Tibial nerve (tissue), 4 donors: ENCODE results near the gene RHOT1. TPM values are rescaled to one million over a fixed set of nuclear protein-coding genes. Genes with fewer than 3 reads are reported as not detected.
"Not testable (repeated sequence)": the region's sequence is repeated elsewhere in the genome, so short reads cannot be mapped to it uniquely, and the experiment has no call there.

Experiments used
- DNase-seq, 2 donors: peaks; one replicate each; pipeline ENCODE4 v3.0.0-alpha.2; 2019; ENCODE audit warnings: low spot score in 2 of 2
- H3K27ac ChIP-seq, 4 donors: fragments of 200-600 bp; sonication (generic) in 3 of 4; one replicate each; pipeline ENCODE4 v1.5.1; 2017 to 2019; ENCODE audit warnings: mild to moderate bottlenecking in 1 of 4
- H3K27me3 ChIP-seq, 2 donors: fragments of 200-600 bp; sonication (generic) in 1 of 2; one replicate each; pipeline versions ENCODE4 v1.5.1 to v1.6.0; 2017 to 2019
- H3K36me3 ChIP-seq, 3 donors: fragments of 200-600 bp; sonication (generic); one replicate each; pipeline ENCODE4 v1.5.1; 2018 to 2019
- H3K4me1 ChIP-seq, 4 donors: fragments of 200-600 bp; sonication (generic) in 3 of 4; one replicate each; pipeline ENCODE4 v1.5.1; 2017 to 2019
- H3K4me3 ChIP-seq, 4 donors: fragments of 200-600 bp; sonication (generic) in 3 of 4; one replicate each; pipeline ENCODE4 v1.5.1; 2017 to 2019; ENCODE audit warnings: mild to moderate bottlenecking in 1 of 4, moderate library complexity in 1 of 4
- H3K9me3 ChIP-seq, 4 donors: fragments of 200-600 bp; sonication (generic) in 3 of 4; one replicate each; pipeline ENCODE4 v1.5.1; 2017 to 2019
- EP300 ChIP-seq, 2 donors: sonication (generic); formaldehyde crosslinking; IDR thresholded peaks; one replicate each; pipeline ENCODE4 v1.6.1; 2017; ENCODE audit warnings: antibody characterized with exemption in 2 of 2, mild to moderate bottlenecking in 1 of 2
- POLR2A ChIP-seq, 2 donors: fragments of 450-650 bp; IDR thresholded peaks; one replicate each; pipeline ENCODE4 v1.6.1; 2017; ENCODE audit warnings: antibody characterized with exemption in 2 of 2, mild to moderate bottlenecking in 2 of 2, moderate library complexity in 2 of 2
- WGBS, 2 donors: methylation state at CpG; one replicate each; pipeline ENCODE4 v1.1.5; 2018; 5-methylcytosine and 5-hydroxymethylcytosine counted together
- total RNA-seq, 4 donors: library from RNA; depleted of rRNA; stranded (reverse); fragments of >200 nt; gene quantifications; one replicate each; pipeline ENCODE4 v1.1.0, GENCODE V29; 2016
- TF ChIP-seq, protein P1 (sequence below), 5 experiments: fragments of 200-600 bp in 3 of 5; fragments of 450-650 bp in 2 of 5; sonication (generic) in 3 of 5; IDR thresholded peaks; one replicate each; pipeline ENCODE4 v1.5.1; 2016 to 2019; ENCODE audit warnings: antibody characterized with exemption in 5 of 5, mild to moderate bottlenecking in 3 of 5, moderate library complexity in 2 of 5

RHOT1 gene
- total RNA-seq, 4 donors from 2014 or later, result 40.2 to 78.0 (median 54.8) TPM

GRCh38 chr17:32135497-32136117, 6.7 kb upstream of the RHOT1 start:
- WGBS, 2 donors, result 43 to 51% methylated on average over 14 of the region's 14 CpGs
- H3K36me3 ChIP-seq, H3K4me1 ChIP-seq, DNase-seq, H3K27me3 ChIP-seq, H3K27ac ChIP-seq, H3K4me3 ChIP-seq: not testable (repeated sequence)
- peaks cover 0 to 13% (median 0%) of the 10 kb centered on the region in 4 donors for H3K9me3 ChIP-seq
- TF ChIP-seq, protein P1, sequence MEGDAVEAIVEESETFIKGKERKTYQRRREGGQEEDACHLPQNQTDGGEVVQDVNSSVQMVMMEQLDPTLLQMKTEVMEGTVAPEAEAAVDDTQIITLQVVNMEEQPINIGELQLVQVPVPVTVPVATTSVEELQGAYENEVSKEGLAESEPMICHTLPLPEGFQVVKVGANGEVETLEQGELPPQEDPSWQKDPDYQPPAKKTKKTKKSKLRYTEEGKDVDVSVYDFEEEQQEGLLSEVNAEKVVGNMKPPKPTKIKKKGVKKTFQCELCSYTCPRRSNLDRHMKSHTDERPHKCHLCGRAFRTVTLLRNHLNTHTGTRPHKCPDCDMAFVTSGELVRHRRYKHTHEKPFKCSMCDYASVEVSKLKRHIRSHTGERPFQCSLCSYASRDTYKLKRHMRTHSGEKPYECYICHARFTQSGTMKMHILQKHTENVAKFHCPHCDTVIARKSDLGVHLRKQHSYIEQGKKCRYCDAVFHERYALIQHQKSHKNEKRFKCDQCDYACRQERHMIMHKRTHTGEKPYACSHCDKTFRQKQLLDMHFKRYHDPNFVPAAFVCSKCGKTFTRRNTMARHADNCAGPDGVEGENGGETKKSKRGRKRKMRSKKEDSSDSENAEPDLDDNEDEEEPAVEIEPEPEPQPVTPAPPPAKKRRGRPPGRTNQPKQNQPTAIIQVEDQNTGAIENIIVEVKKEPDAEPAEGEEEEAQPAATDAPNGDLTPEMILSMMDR (IDR thresholded peaks at IDR 0.05), result peak in 3 of 5 experiments; percentile 14 to 37 (median 36)

GRCh38 chr17:32136856-32137255, 5.4 kb upstream of the RHOT1 start:
- H3K9me3 ChIP-seq, result peaks cover 0 to 13% (median 0%) of the 10 kb centered on the region in 4 donors
- H3K4me3 ChIP-seq, result no peak overlapping the region
- H3K27ac ChIP-seq, result no peak overlapping the region
- no peak for DNase-seq
- whole genome bisulfite sequencing, 2 donors, result 82 to 100% methylated on average over 1 of the region's 1 CpG
- TF ChIP-seq, protein P1 (IDR thresholded peaks at IDR 0.05), result no peak
- no peak for TF ChIP-seq EP300 (IDR thresholded peaks at IDR 0.05)
- no peak for TF ChIP-seq POLR2A (IDR thresholded peaks at IDR 0.05)
- peaks cover 0 to 14% (median 0%) of the 10 kb centered on the region in 4 donors for H3K4me1 ChIP-seq
- H3K36me3 ChIP-seq, result no peaks in the 10 kb centered on the region
- H3K27me3 ChIP-seq, result no peaks in the 10 kb centered on the region

DNA sequence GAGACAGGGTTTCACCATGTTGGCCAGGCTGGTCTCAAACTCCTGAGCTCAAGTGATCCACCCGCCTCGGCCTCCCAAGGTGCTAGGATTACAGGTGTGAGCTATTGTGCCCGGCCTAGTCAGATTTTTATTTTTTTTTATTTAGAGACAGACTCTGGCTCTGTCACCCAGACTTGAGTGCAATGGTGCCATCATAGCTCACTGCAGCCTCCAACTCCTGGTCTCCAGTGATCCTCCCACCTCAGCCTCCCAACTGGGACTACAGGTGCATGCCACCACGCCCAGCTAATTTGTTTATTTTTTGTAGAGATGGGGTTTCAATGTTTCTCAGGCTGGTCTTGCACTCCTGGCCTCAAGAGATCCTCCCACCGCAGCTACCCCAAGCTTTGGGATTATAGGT, 2.8 kb upstream of the RHOT1 start:
- H3K4me3 ChIP-seq, H3K9me3 ChIP-seq, H3K27me3 ChIP-seq, H3K36me3 ChIP-seq, H3K27ac ChIP-seq, DNase-seq: not testable (repeated sequence)
- 85 to 95% methylated on average over 5 of the region's 5 CpGs for WGBS, 2 donors
- H3K4me1 ChIP-seq, result peaks cover 0 to 28% (median 12%) of the 10 kb centered on the region in 4 donors

DNA sequence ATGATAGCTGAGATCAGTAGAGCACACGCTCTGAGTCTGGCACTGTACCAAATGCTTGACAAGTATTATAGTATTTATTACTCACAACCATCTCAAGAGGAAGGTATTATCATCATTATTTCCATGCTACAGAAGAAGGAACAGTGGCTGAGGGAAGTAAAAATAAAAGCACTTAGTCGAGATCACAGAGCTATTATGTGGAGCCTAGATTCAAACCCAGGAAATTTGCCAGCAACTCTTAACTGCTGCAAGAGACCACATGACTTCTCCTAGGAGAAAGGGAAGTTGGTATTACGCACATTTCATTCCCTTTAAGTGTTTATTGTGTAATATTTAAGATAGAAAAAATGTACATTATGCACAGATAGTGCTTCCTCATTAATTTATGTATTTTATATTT, 1.0 kb upstream of the RHOT1 start:
- DNase-seq, result peak in 1 of 2 donors; percentile 77
- Histone ChIP-seq H3K9me3 (no peaks in the 10 kb centered on the region), H3K27me3 (no peaks in the 10 kb centered on the region), H3K36me3 (no peaks in the 10 kb centered on the region), H3K27ac (peak overlapping the region; percentile 55 to 96 (median 89)), H3K4me1 (peaks cover 0 to 44% (median 16%) of the 10 kb centered on the region in 4 donors), H3K4me3 (peak overlapping the region; percentile 49 to 82 (median 78))
- WGBS, 2 donors, result 17 to 19% methylated on average over 3 of the region's 3 CpGs
- TF ChIP-seq, protein P1 (IDR thresholded peaks at IDR 0.05), result no peak
- TF ChIP-seq EP300 (IDR thresholded peaks at IDR 0.05), result peak; percentile 47 to 77
- no peak for TF ChIP-seq POLR2A (IDR thresholded peaks at IDR 0.05)

- DNase-seq, result no peak
- 13 to 14% methylated on average over 12 of the region's 12 CpGs for WGBS, 2 donors
Observed at GRCh38 chr17:32141679-32142037, 644 bp upstream of the RHOT1 start.

More at GRCh38 chr17:32141679-32142037, 644 bp upstream of the RHOT1 start:
- Histone ChIP-seq H3K4me1 (peaks cover 0 to 44% (median 16%) of the 10 kb centered on the region in 4 donors), H3K4me3 (peak overlapping the region; percentile 49 to 82 (median 78)), H3K36me3 (no peaks in the 10 kb centered on the region), H3K9me3 (no peaks in the 10 kb centered on the region), H3K27ac (peak overlapping the region; percentile 55 to 96 (median 89)), H3K27me3 (no peaks in the 10 kb centered on the region)
- TF ChIP-seq EP300 (IDR thresholded peaks at IDR 0.05) (peak in 1 of 2 donors; percentile 6), POLR2A (IDR thresholded peaks at IDR 0.05) (no peak)
- TF ChIP-seq, protein P1 (IDR thresholded peaks at IDR 0.05), result no peak
